IPS-18a (cell line): ENCODE data around the gene ZNF619.

Experiments
- H3K27ac ChIP-seq: one replicate; pipeline ENCODE4 v1.5.1; 2013; ENCODE audit warnings: low read length
- H3K27me3 ChIP-seq: one replicate; pipeline ENCODE4 v1.6.1; 2013; ENCODE audit warnings: mild to moderate bottlenecking, low read length; ENCODE audit not compliant: control insufficient read depth, insufficient read depth
- H3K36me3 ChIP-seq: one replicate; pipeline ENCODE4 v1.6.1; 2013; ENCODE audit warnings: low read depth, low read length; ENCODE audit not compliant: control insufficient read depth
- H3K4me1 ChIP-seq: one replicate; pipeline ENCODE4 v1.6.1; 2013; ENCODE audit warnings: low read depth, low read length; ENCODE audit not compliant: control insufficient read depth
- H3K4me3 ChIP-seq: one replicate; pipeline ENCODE4 v1.5.1; 2013; ENCODE audit warnings: low read length
- H3K9ac ChIP-seq: one replicate; pipeline ENCODE4 v1.6.1; 2013; ENCODE audit warnings: mild to moderate bottlenecking, low read length, moderate library complexity
- H3K9me3 ChIP-seq: one replicate; pipeline ENCODE4 v1.6.1; 2013; ENCODE audit warnings: low read depth, low read length; ENCODE audit not compliant: control insufficient read depth

ZNF619 gene

DNA sequence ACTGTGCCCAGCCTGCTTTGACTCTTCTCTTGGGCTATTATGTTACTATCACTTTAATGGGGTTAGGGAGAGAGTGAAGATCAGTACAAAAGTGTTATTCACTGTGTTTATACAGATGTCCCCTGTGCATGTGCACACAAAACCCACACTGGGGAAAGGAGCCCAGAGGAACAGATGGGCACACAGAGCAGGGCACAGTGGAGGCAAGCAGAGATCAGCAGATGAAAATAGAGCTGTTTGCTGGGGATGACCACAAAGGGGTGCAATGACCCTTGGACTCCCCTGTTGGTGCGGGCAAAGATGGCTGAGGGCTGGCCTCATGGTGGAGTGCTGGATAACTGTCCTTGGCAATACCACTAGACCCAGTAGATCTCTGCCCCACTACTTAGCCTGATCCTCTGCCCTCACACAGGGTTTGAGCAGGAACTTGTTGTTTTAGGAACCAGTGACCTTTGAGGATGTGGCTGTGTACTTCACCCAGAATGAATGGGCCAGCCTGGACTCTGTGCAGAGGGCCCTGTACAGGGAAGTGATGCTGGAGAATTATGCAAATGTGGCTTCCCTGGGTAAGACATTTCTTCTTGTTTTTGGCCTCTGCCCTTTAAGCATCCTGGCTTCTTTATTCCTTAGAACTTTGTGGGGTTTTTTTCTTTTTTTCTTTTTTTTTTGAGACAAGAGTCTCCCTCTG is 34.3 kb downstream of the ZNF619 start:
- Histone ChIP-seq H3K4me3 (no peak overlapping the region), H3K27me3 (no peaks in the 10 kb centered on the region), H3K36me3 (peaks cover 39% of the 10 kb centered on the region), H3K9me3 (no peaks in the 10 kb centered on the region), H3K9ac (no peak overlapping the region), H3K4me1 (peaks cover 4% of the 10 kb centered on the region), H3K27ac (no peak overlapping the region)

GRCh38 chr3:40516201-40516600 is 39.3 kb downstream of the ZNF619 start:
- Histone ChIP-seq H3K36me3 (peaks cover 36% of the 10 kb centered on the region), H3K4me3 (no peak overlapping the region), H3K27me3 (no peaks in the 10 kb centered on the region), H3K9ac (no peak overlapping the region), H3K9me3 (no peaks in the 10 kb centered on the region), H3K4me1 (no peaks in the 10 kb centered on the region), H3K27ac (no peak overlapping the region)

- H3K4me1 ChIP-seq = no peaks in the 10 kb centered on the region
- no peaks in the 10 kb centered on the region for H3K9me3 ChIP-seq
- H3K36me3 ChIP-seq = peaks cover 28% of the 10 kb centered on the region
- no peaks in the 10 kb centered on the region for H3K27me3 ChIP-seq
- H3K27ac ChIP-seq = no peak overlapping the region
- no peak overlapping the region for H3K9ac ChIP-seq
- no peak overlapping the region for H3K4me3 ChIP-seq
Observed at GRCh38 chr3:40518067-40518466, 41.1 kb downstream of the ZNF619 start.

GRCh38 chr3:40518848-40519247 is 41.9 kb downstream of the ZNF619 start:
- Histone ChIP-seq H3K9ac (no peak overlapping the region), H3K27ac (no peak overlapping the region), H3K4me1 (no peaks in the 10 kb centered on the region), H3K36me3 (peaks cover 28% of the 10 kb centered on the region), H3K9me3 (no peaks in the 10 kb centered on the region), H3K4me3 (no peak overlapping the region), H3K27me3 (no peaks in the 10 kb centered on the region)

DNA sequence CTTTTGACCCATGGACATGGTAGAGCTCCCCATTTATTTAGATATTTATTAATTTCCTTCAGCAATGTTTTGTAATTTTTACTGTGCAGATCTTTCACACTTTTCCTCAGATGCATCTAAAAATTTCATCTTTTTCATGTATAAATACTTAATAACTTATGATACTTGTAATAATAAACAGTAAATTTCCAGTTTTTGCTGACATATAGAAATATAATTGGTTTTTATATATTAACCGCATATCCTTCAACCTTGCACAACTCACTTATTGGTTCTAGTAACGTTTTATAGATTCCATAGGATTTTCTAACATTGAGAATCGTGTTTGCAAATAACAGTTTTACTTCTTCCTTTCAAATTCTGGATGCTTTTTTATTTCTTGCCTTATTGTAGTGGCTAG is 44.3 kb downstream of the ZNF619 start:
- H3K4me3 ChIP-seq = no peak overlapping the region
- peaks cover 4% of the 10 kb centered on the region for H3K4me1 ChIP-seq
- no peaks in the 10 kb centered on the region for H3K27me3 ChIP-seq
- H3K36me3 ChIP-seq = peaks cover 9% of the 10 kb centered on the region
- H3K27ac ChIP-seq = no peak overlapping the region
- no peaks in the 10 kb centered on the region for H3K9me3 ChIP-seq
- H3K9ac ChIP-seq = no peak overlapping the region

GRCh38 chr3:40523781-40524180 is 46.9 kb downstream of the ZNF619 start:
- H3K9ac ChIP-seq = peak overlapping the region; percentile 88
- peak overlapping the region; percentile 54 for H3K27ac ChIP-seq
- H3K4me3 ChIP-seq = peak overlapping the region; percentile 93

GRCh38 chr3:40524222-40524567 is 47.3 kb downstream of the ZNF619 start:
- Histone ChIP-seq H3K27ac (peak overlapping the region; percentile 54), H3K4me1 (peaks cover 4% of the 10 kb centered on the region), H3K36me3 (no peaks in the 10 kb centered on the region), H3K4me3 (peak overlapping the region; percentile 93), H3K27me3 (no peaks in the 10 kb centered on the region), H3K9ac (peak overlapping the region; percentile 88), H3K9me3 (no peaks in the 10 kb centered on the region)

More at GRCh38 chr3:40523781-40524180, 46.9 kb downstream of the ZNF619 start:
- Histone ChIP-seq H3K27me3 (no peaks in the 10 kb centered on the region), H3K36me3 (no peaks in the 10 kb centered on the region), H3K9me3 (no peaks in the 10 kb centered on the region), H3K4me1 (peaks cover 4% of the 10 kb centered on the region)

GRCh38 chr3:40524568-40525285 is 47.8 kb downstream of the ZNF619 start, which contains the start of gene ZNF621:
Gene ZNF621 (plus strand): TSS chr3:40524960. CDS start chr3:40525841, 881 bp downstream.
- H3K9me3 ChIP-seq = no peaks in the 10 kb centered on the region
- no peaks in the 10 kb centered on the region for H3K27me3 ChIP-seq
- H3K36me3 ChIP-seq = peaks cover under 1% of the 10 kb centered on the region
- H3K4me3 ChIP-seq = peak within 1 kb of the TSS; percentile 93
- H3K9ac ChIP-seq = peak within 1 kb of the TSS; percentile 88
- H3K27ac ChIP-seq = peak within 1 kb of the TSS; percentile 61
- peaks cover 4% of the 10 kb centered on the region for H3K4me1 ChIP-seq

DNA sequence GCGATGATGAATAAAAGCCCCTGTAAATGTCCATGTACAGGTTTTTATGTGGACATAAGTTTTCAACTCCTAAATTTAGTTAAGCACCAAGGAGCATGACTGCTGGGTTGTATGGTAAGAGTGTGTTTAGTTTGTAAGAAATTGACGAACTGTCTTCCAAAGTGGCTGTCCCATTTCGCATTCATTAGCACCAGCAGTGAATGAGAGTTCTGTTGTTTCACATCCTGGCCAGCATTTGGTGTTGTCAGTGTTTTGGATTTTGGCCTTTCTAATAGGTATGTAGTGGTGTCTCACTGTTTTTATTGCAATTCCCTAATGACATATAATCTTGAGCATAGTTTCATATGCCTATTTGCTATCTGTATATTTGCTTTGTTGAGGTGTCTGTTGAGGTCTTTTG is 51.5 kb downstream of the ZNF619 start:
- peaks cover 35% of the 10 kb centered on the region for H3K36me3 ChIP-seq

DNA sequence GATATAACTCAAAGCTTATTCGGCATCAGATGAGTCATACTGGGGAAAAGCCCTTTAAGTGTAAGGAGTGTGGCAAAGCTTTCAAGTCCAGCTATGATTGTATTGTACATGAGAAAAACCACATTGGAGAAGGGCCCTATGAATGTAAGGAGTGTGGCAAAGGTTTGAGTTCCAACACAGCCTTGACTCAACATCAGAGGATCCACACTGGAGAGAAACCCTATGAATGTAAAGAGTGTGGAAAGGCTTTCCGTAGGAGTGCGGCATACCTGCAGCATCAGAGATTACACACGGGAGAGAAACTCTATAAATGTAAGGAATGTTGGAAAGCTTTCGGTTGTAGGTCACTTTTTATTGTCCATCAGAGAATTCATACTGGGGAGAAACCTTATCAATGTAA is 55.3 kb downstream of the ZNF619 start:
- Histone ChIP-seq H3K4me1 (no peaks in the 10 kb centered on the region), H3K9ac (no peak overlapping the region), H3K27ac (no peak overlapping the region), H3K4me3 (no peak overlapping the region), H3K9me3 (no peaks in the 10 kb centered on the region), H3K36me3 (peaks cover 54% of the 10 kb centered on the region), H3K27me3 (no peaks in the 10 kb centered on the region)

More for the DNA sequence above, 51.5 kb downstream of the ZNF619 start:
- Histone ChIP-seq H3K4me3 (no peak overlapping the region), H3K9ac (no peak overlapping the region), H3K4me1 (peaks cover 4% of the 10 kb centered on the region), H3K27me3 (no peaks in the 10 kb centered on the region), H3K27ac (no peak overlapping the region), H3K9me3 (no peaks in the 10 kb centered on the region)

DNA sequence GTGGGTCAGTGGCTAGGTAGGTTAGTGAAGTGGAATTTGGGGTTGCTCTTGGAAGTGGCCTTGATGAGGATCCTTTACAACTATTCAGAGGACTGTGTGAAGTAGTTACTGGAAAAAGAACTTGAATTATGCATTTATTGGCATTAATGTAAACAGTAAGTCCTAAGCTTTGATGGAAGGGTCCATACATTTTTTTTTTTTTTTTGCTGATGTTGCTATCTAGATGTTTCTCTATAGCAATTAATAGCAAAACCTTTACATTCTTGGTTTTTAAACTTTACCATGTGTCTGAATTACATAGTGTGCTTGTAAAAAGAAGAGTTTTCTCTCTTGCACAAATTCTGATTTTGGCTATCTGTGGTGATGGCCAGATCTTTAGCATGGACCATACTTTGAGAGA is 57.4 kb downstream of the ZNF619 start:
- no peaks in the 10 kb centered on the region for H3K27me3 ChIP-seq
- H3K27ac ChIP-seq = no peak overlapping the region
- H3K9me3 ChIP-seq = no peaks in the 10 kb centered on the region
- peaks cover 54% of the 10 kb centered on the region for H3K36me3 ChIP-seq
- no peaks in the 10 kb centered on the region for H3K4me1 ChIP-seq
- H3K4me3 ChIP-seq = no peak overlapping the region
- H3K9ac ChIP-seq = no peak overlapping the region
